ENCODE results near the gene CFAP53. TPM values are rescaled to one million over a fixed set of nuclear protein-coding genes. Genes with fewer than 3 reads are reported as not detected.

Gene CFAP53
- total RNA-seq, 2 donors from 2014 or later, result 0.30 TPM; not detected in 1

DNA sequence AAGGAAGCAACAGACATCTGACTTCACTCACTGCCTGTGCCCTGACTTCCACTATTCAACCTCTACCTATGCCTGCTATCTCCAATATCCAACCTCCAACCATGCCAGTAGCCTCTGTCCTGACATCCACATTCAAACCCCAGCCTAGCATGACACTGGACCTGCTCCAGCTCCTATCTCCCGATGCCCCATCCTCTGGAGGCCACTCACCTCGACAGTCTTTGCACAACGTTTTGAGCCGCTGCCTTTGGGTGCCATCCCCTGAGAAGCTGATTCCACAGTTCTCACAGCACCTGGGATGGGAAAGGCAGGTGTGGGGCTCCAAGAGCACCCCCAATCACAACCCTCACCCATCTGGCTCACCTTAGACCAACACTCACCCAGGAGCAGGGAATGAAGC, 10.2 kb upstream of the CFAP53 start:
- Histone ChIP-seq H3K9me3 (no peaks in the 10 kb centered on the region), H3K27ac (no peak overlapping the region), H3K4me3 (no peak overlapping the region), H3K27me3 (no peaks in the 10 kb centered on the region), H3K36me3 (peaks cover 79% of the 10 kb centered on the region), H3K4me1 (peaks cover 0 to 21% of the 10 kb centered on the region in 2 donors)
- DNase-seq (ENCODE audit: low spot score), result no peak
- TF ChIP-seq CTCF (IDR thresholded peaks at IDR 0.05), result no peak

GRCh38 chr18:50275503-50276036, 9.3 kb upstream of the CFAP53 start:
- no peak for TF ChIP-seq CTCF (IDR thresholded peaks at IDR 0.05)
- peak; percentile 40 for DNase-seq (ENCODE audit: low spot score)
- Histone ChIP-seq H3K27ac (no peak overlapping the region), H3K9me3 (no peaks in the 10 kb centered on the region), H3K36me3 (peaks cover 87% of the 10 kb centered on the region), H3K4me3 (no peak overlapping the region), H3K27me3 (no peaks in the 10 kb centered on the region), H3K4me1 (peaks cover 0 to 18% of the 10 kb centered on the region in 2 donors)

GRCh38 chr18:50274941-50275340, 8.6 kb upstream of the CFAP53 start:
- TF ChIP-seq CTCF (IDR thresholded peaks at IDR 0.05), result no peak
- no peak for DNase-seq (ENCODE audit: low spot score)
- Histone ChIP-seq H3K27ac (no peak overlapping the region), H3K4me1 (peaks cover 0 to 12% of the 10 kb centered on the region in 2 donors), H3K27me3 (no peaks in the 10 kb centered on the region), H3K9me3 (no peaks in the 10 kb centered on the region), H3K4me3 (no peak overlapping the region), H3K36me3 (peaks cover 87% of the 10 kb centered on the region)

DNA sequence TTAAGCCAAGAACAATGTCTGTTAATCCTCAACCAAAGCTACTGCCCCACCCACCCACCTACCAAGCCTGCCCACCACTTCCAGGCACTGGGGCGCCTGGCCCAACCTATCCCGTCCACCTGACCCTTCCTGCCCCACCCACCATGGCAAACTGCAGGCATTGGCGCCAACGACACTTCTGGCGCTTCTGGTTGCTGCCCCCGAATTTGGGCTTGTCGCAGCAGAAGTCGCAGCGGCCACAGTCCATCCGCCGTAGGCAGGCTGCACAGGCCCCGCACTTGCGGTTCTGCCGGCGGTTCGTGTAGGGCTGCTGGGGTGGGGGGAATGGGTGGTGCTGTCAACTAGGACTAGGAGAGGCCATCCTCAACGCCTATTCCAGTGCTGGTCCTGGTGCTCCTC, 7.7 kb upstream of the CFAP53 start:
- TF ChIP-seq CTCF (IDR thresholded peaks at IDR 0.05), result no peak
- peaks cover 0 to 3% of the 10 kb centered on the region in 2 donors for H3K4me1 ChIP-seq
- peaks cover 85% of the 10 kb centered on the region for H3K36me3 ChIP-seq
- H3K4me3 ChIP-seq, result no peak overlapping the region
- H3K27ac ChIP-seq, result no peak overlapping the region
- H3K27me3 ChIP-seq, result no peaks in the 10 kb centered on the region
- no peaks in the 10 kb centered on the region for H3K9me3 ChIP-seq
- no peak for DNase-seq (ENCODE audit: low spot score)

GRCh38 chr18:50273203-50274043, 7.1 kb upstream of the CFAP53 start:
- H3K9me3 ChIP-seq, result no peaks in the 10 kb centered on the region
- no peak for DNase-seq (ENCODE audit: low spot score)
- no peak overlapping the region for H3K4me3 ChIP-seq
- H3K27ac ChIP-seq, result no peak overlapping the region
- no peak for TF ChIP-seq CTCF (IDR thresholded peaks at IDR 0.05)
- H3K27me3 ChIP-seq, result no peaks in the 10 kb centered on the region
- H3K36me3 ChIP-seq, result peaks cover 85% of the 10 kb centered on the region
- H3K4me1 ChIP-seq, result peaks cover 0 to 2% of the 10 kb centered on the region in 2 donors

Measured in right atrium auricular region (tissue), 2 donors.